ENCODE results near the gene ALDH8A1. TPM values are rescaled to one million over a fixed set of nuclear protein-coding genes. Genes with fewer than 3 reads are reported as not detected.

Gene ALDH8A1
- total and polyA plus RNA-seq, 2 of the 8 experiments (the other 6 are each of a cell fraction or from before 2014, with no cell fraction given) = 0.08 to 0.28 TPM

DNA sequence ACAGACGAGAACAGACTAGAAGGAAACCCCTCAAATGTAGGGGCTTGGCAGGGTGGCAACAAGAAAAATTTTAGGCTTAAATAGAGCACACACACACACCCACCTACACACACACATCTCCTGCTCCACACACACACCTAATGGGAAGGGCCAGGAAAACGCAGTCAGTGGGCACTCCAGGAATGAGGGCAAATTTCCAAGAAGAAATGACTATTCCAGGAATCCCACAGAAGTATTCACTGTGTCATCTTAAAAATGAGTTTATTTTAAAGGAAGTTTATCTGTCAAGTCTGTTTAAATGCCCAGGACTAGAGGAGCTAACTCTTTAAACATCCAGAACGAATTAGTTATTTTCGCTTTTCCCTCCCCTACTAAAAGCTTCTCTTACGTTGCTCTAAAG is 13.0 kb downstream of the ALDH8A1 start:
- Histone ChIP-seq H3K4me2 (ENCODE audit: insufficient read depth in 1 of 2, low read depth in 2 of 2, low read length in 2 of 2) (no peak overlapping the region), H2BK5ac (ENCODE audit: low read depth, low read length) (no peak overlapping the region), H3K18ac (ENCODE audit: extremely low read depth, low read length) (no peak overlapping the region), H2AFZ (ENCODE audit: low read length) (no peak overlapping the region), H3K56ac (replicated peaks; ENCODE audit: insufficient read length, low read depth, low read length) (no peak overlapping the region), H4K8ac (ENCODE audit: extremely low read depth, insufficient read depth, low read length) (no peak overlapping the region), H2BK20ac (ENCODE audit: low read length) (no peak overlapping the region), H2BK120ac (replicated peaks; ENCODE audit: low read depth, low read length) (no peak overlapping the region), H2AK5ac (ENCODE audit: low read depth, low read length) (no peak overlapping the region), H2BK15ac (ENCODE audit: low read length) (no peak overlapping the region), H3K27me3 (replicated peaks in 1 of 4; ENCODE audit: control insufficient read depth in 3 of 4, extremely low read depth in 1 of 4, insufficient read depth in 3 of 4, low read length in 3 of 4) (no peaks in the 10 kb centered on the region), H2BK12ac (ENCODE audit: low read depth, low read length) (no peak overlapping the region), H3K4me1 (replicated peaks in 1 of 4; ENCODE audit: control insufficient read depth in 3 of 4, insufficient read depth in 4 of 4, low read length in 3 of 4) (peaks cover 0 to 3% (median 0%) of the 10 kb centered on the region in 4 experiments; a peak in 1 of 7 replicates), H3K4me3 (ENCODE audit: extremely low read depth in 1 of 4, insufficient read depth in 2 of 4, low read depth in 3 of 4, low read length in 4 of 4) (no peak overlapping the region), H3K9ac (replicated peaks in 1 of 4; ENCODE audit: extremely low read depth in 1 of 4, low read depth in 3 of 4, low read length in 3 of 4) (no peak overlapping the region), H3K14ac (ENCODE audit: insufficient read length) (no peak overlapping the region), H3K4ac (replicated peaks; ENCODE audit: insufficient read length, low read depth, low read length) (no peak overlapping the region), H3K79me2 (ENCODE audit: control insufficient read depth in 1 of 2, insufficient read depth in 2 of 2, low read length in 2 of 2) (no peaks in the 10 kb centered on the region), H3K36me3 (ENCODE audit: control insufficient read depth in 2 of 4, insufficient read depth in 4 of 4, low read length in 3 of 4) (no peaks in the 10 kb centered on the region), H3K9me3 (ENCODE audit: insufficient read depth in 2 of 2, low read depth in 1 of 2, low read length in 1 of 2) (no peaks in the 10 kb centered on the region), H3K79me1 (ENCODE audit: low read depth, low read length) (no peaks in the 10 kb centered on the region), H4K20me1 (replicated peaks in 1 of 2; ENCODE audit: control insufficient read depth in 1 of 2, insufficient read depth in 2 of 2, low read length in 2 of 2) (no peaks in the 10 kb centered on the region), H4K5ac (ENCODE audit: insufficient read length, low read depth, low read length) (no peak overlapping the region), H3K23ac (ENCODE audit: insufficient read length) (no peak overlapping the region), H3K27ac (ENCODE audit: low read depth, low read length) (no peak overlapping the region), H3K23me2 (ENCODE audit: low read depth, low read length) (no peaks in the 10 kb centered on the region), H4K91ac (replicated peaks; ENCODE audit: insufficient read length, low read length) (no peak overlapping the region)
- TF ChIP-seq JUND (IDR thresholded peaks at IDR 0.05; ENCODE audit: low read length) (no peak), TAF1 (IDR thresholded peaks at IDR 0.05; ENCODE audit: low read depth, low read length) (no peak), CHD2 (IDR thresholded peaks at IDR 0.05; ENCODE audit: low read length) (no peak), JUN (IDR thresholded peaks at IDR 0.05; ENCODE audit: low read depth, low read length) (no peak)
- TF ChIP-seq, protein P1, sequence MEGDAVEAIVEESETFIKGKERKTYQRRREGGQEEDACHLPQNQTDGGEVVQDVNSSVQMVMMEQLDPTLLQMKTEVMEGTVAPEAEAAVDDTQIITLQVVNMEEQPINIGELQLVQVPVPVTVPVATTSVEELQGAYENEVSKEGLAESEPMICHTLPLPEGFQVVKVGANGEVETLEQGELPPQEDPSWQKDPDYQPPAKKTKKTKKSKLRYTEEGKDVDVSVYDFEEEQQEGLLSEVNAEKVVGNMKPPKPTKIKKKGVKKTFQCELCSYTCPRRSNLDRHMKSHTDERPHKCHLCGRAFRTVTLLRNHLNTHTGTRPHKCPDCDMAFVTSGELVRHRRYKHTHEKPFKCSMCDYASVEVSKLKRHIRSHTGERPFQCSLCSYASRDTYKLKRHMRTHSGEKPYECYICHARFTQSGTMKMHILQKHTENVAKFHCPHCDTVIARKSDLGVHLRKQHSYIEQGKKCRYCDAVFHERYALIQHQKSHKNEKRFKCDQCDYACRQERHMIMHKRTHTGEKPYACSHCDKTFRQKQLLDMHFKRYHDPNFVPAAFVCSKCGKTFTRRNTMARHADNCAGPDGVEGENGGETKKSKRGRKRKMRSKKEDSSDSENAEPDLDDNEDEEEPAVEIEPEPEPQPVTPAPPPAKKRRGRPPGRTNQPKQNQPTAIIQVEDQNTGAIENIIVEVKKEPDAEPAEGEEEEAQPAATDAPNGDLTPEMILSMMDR (IDR thresholded peaks at IDR 0.05; ENCODE audit: control extremely low read depth in 1 of 3, insufficient read depth in 1 of 3, low read depth in 1 of 3, low read length in 3 of 3) = no peak
- FAIRE-seq = no peak
- ChIA-PET CTCF (ENCODE audit: partially characterized antibody) (interaction anchor here (1.1 to 5.0 kb wide), 2 partner anchors 14 to 813 kb away, joined by 4 to 35 read pairs; partner anchors contain the start of gene ALDH8A1), POLR2A (ENCODE audit: partially characterized antibody) (no interaction called here)
- WGBS, 2 experiments (ENCODE audit: extremely low coverage in 1 of 2, insufficient coverage in 1 of 2, insufficient read length in 1 of 2, insufficient replicate concordance in 2 of 2, low coverage in 1 of 2, low lambda C conversion rate in 2 of 2, missing lambda C conversion rate in 1 of 2) = 85% methylated on average over 5 of the region's 5 CpGs; no CpG with 5 or more reads in 1 of the 2 experiments
- DNase-seq (ENCODE audit: low read depth in 1 of 2, low spot score in 2 of 2) = no peak
